HEK293T (cell line): ENCODE results near the gene C1QTNF7.

Experiments
- CTCF ChIA-PET: fragments of 350-600 bp; formaldehyde crosslinking; extraction: SDS; loops from one replicate; lab custom pipeline; 2021; ENCODE audit warnings: antibody characterized with exemption, inconsistent platforms; lab: Yijun Ruan, JAX
- POLR2A ChIA-PET: fragments of 350-600 bp; formaldehyde crosslinking; extraction: SDS; loops from one replicate; lab custom pipeline; 2020; ENCODE audit warnings: antibody characterized with exemption, inconsistent platforms; lab: Yijun Ruan, JAX
- DNase-seq: peaks from one replicate; pipeline ENCODE4 v3.0.0; 2012; ENCODE audit warnings: mixed read lengths; ENCODE audit errors: extremely low spot score
- ARNT ChIP-seq: fragments of 450-650 bp; IDR thresholded peaks from 2 replicates; pipeline ENCODE4 v1.6.1; 2017; ENCODE audit warnings: mild to moderate bottlenecking
- BHLHE40 ChIP-seq: fragments of 450-650 bp; IDR thresholded peaks from 2 replicates; pipeline ENCODE4 v1.6.1; 2016; ENCODE audit warnings: mild to moderate bottlenecking, moderate library complexity, borderline replicate concordance
- CTBP1 ChIP-seq: fragments of 450-650 bp; IDR thresholded peaks from 2 replicates; pipeline ENCODE4 v1.6.1; 2016; ENCODE audit warnings: borderline replicate concordance
- ELF4 ChIP-seq: fragments of 450-650 bp; IDR thresholded peaks from 2 replicates; pipeline ENCODE4 v1.6.1; 2017; ENCODE audit warnings: antibody characterized with exemption
- FOXA1 ChIP-seq: fragments of 450-650 bp; IDR thresholded peaks from 2 replicates; pipeline ENCODE4 v1.6.1; 2016; ENCODE audit warnings: mild to moderate bottlenecking
- FOXK2 ChIP-seq: fragments of 450-650 bp; IDR thresholded peaks from 2 replicates; pipeline ENCODE4 v1.6.1; 2016; ENCODE audit warnings: mild to moderate bottlenecking
- FOXM1 ChIP-seq: fragments of 450-650 bp; IDR thresholded peaks from 2 replicates; pipeline ENCODE4 v1.6.1; 2017; ENCODE audit warnings: mild to moderate bottlenecking, borderline replicate concordance
- HDGF ChIP-seq: fragments of 450-650 bp; IDR thresholded peaks from 2 replicates; pipeline ENCODE4 v1.6.1; 2017; ENCODE audit warnings: antibody characterized with exemption, borderline replicate concordance
- L3MBTL2 ChIP-seq: fragments of 450-650 bp; conservative IDR thresholded peaks from 2 replicates; pipeline ENCODE4 v1.6.1; 2016; ENCODE audit warnings: mild to moderate bottlenecking
- LEF1 ChIP-seq: fragments of 450-650 bp; IDR thresholded peaks from 2 replicates; pipeline ENCODE4 v1.6.1; 2017; ENCODE audit warnings: mild to moderate bottlenecking, borderline replicate concordance
- NFRKB ChIP-seq: fragments of 450-650 bp; IDR thresholded peaks from 2 replicates; pipeline ENCODE4 v1.6.1; 2016; ENCODE audit warnings: mild to moderate bottlenecking, moderate library complexity
- PKNOX1 ChIP-seq: fragments of 450-650 bp; IDR thresholded peaks from 2 replicates; pipeline ENCODE4 v1.6.1; 2016
- SP1 ChIP-seq: fragments of 450-650 bp; IDR thresholded peaks from 2 replicates; pipeline ENCODE4 v1.6.1; 2017
- SUZ12 ChIP-seq: fragments of 450-650 bp; IDR thresholded peaks from 2 replicates; pipeline ENCODE4 v1.6.1; 2016; ENCODE audit warnings: mild to moderate bottlenecking
- TARDBP ChIP-seq: fragments of 450-650 bp; IDR thresholded peaks from 2 replicates; pipeline ENCODE4 v1.6.1; 2016
- ZNF384 ChIP-seq: fragments of 450-650 bp; IDR thresholded peaks from 2 replicates; pipeline ENCODE4 v1.6.1; 2016

The C1QTNF7 gene, protein sequence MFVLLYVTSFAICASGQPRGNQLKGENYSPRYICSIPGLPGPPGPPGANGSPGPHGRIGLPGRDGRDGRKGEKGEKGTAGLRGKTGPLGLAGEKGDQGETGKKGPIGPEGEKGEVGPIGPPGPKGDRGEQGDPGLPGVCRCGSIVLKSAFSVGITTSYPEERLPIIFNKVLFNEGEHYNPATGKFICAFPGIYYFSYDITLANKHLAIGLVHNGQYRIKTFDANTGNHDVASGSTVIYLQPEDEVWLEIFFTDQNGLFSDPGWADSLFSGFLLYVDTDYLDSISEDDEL

DNA sequence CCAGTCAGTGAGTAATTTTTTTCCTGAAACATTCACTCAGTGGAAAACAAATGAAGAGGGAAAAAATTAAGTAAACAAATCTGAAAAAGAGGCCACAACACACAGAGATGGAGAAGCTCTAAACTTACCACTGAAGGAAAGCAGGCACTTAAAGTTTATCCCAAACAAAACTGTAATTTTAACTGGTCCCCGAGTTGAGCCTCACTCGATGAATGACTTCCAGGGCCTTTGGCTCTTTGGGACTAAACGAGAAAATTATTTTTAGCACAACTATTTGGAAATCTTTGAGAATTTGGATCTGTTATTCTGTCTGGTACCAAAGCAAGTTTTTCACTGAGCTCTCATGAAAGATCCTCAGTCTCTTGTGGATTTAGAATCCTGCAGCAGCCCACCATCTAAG lies at the start of gene C1QTNF7:
Gene C1QTNF7, plus strand, starts transcription at position 333 of the 400 bp plus-strand sequence. CDS start 7,711 bp downstream, outside the sequence.
- no peak for TF ChIP-seq TARDBP
- no peak for TF ChIP-seq L3MBTL2
- no peak for TF ChIP-seq FOXK2
- no peak for TF ChIP-seq ELF4
- no peak for TF ChIP-seq CTBP1
- TF ChIP-seq LEF1, result no peak
- no peak for TF ChIP-seq ZNF384
- no peak for TF ChIP-seq SUZ12
- TF ChIP-seq ARNT, result no peak
- TF ChIP-seq PKNOX1, result no peak
- ChIA-PET CTCF (interaction anchor here (1.2 kb wide), 1 partner anchor 30 kb away, joined by 3 read pairs; no protein-coding TSS in a partner anchor), POLR2A (no interaction called here)
- no peak for DNase-seq

GRCh38 chr4:15378062-15378461 lies 49.8 kb upstream of the C1QTNF7 start:
- ChIA-PET CTCF (no interaction called here), POLR2A (no interaction called here)

DNA sequence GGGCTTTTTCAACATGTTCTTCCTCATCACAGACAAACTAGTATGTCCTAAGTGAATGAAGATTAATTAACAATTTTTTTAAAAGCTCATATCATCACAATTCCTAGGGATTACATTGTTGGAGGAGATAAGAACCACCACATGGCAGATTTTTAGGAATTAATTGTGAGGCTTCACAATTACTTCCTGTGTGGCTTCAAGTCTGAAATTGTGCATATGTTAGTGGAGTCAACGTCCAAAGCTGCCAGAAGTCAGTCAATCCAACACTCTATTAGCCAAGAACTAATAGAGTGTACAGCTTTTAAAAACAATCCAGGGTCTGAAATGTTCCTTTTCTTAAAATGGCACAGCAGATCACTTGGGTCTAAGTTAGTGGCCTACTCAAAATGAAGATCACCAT lies 49.3 kb upstream of the C1QTNF7 start:
- TF ChIP-seq ARNT, result no peak
- no peak for TF ChIP-seq L3MBTL2
- TF ChIP-seq ZNF384, result no peak
- no peak for TF ChIP-seq CTBP1
- POLR2A ChIA-PET, result no interaction called here
- CTCF ChIA-PET, result no interaction called here
- no peak for DNase-seq

More at GRCh38 chr4:15378062-15378461, 49.8 kb upstream of the C1QTNF7 start:
- no peak for TF ChIP-seq BHLHE40
- no peak for DNase-seq

- DNase-seq, result no peak
- POLR2A ChIA-PET, result no interaction called here
- CTCF ChIA-PET, result interaction anchor here (1.6 kb wide), 1 partner anchor 14 kb away, joined by 5 read pairs; no protein-coding TSS in a partner anchor
- no peak for TF ChIP-seq FOXA1
- no peak for TF ChIP-seq ZNF384
- no peak for TF ChIP-seq NFRKB
- TF ChIP-seq CTBP1, result no peak
- no peak for TF ChIP-seq FOXM1
- no peak for TF ChIP-seq SUZ12
- no peak for TF ChIP-seq HDGF
These were observed 46.0 kb upstream of the C1QTNF7 start for GRCh38 chr4:15381806-15382338.

DNA sequence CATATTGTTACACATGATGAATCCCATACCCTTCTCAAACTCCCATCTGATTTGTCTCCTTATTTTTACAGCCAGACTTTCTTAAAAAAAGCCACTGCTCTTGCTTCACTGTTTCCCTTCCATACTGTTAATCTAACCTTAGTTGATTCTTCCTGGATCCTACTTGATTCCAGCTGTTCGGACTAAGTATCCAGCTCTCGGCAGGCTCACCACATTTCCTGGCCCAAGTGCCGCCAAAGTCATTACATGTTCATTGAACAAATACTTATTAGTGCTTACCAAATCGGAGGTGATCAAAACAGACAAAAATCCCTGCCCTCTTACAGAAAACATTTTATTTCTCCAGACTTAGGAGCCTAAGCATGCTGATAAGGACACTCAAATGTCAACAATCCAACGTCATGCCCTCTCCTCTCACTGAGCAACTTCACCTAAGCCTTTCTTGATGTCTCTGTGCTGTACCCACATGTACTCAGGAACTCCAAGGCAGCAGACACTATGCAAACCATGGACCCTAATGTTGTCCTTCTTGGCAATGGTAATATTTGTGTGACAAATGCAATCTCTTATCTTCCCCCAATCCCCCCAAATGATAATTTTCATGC lies 45.1 kb upstream of the C1QTNF7 start:
- ChIA-PET POLR2A (no interaction called here), CTCF (no interaction called here)
- DNase-seq, result no peak
- no peak for TF ChIP-seq PKNOX1

- CTCF ChIA-PET, result no interaction called here
These were observed 42.3 kb upstream of the C1QTNF7 start for GRCh38 chr4:15385515-15385914.

GRCh38 chr4:15385928-15386327 lies 41.9 kb upstream of the C1QTNF7 start:
- DNase-seq, result no peak
- CTCF ChIA-PET, result no interaction called here
- TF ChIP-seq ARNT (no peak), SUZ12 (no peak), SP1 (no peak), CTBP1 (no peak), FOXA1 (no peak), LEF1 (no peak), ZNF384 (no peak), PKNOX1 (no peak), FOXM1 (no peak), BHLHE40 (no peak), TARDBP (no peak), HDGF (no peak), FOXK2 (no peak), NFRKB (no peak), L3MBTL2 (no peak), ELF4 (no peak)
- POLR2A ChIA-PET, result no interaction called here

More at GRCh38 chr4:15385515-15385914, 42.3 kb upstream of the C1QTNF7 start:
- POLR2A ChIA-PET, result no interaction called here
- no peak for TF ChIP-seq ELF4
- no peak for TF ChIP-seq LEF1
- no peak for TF ChIP-seq CTBP1
- TF ChIP-seq HDGF, result no peak
- no peak for TF ChIP-seq FOXK2
- no peak for TF ChIP-seq ARNT
- no peak for DNase-seq
